Glomerular visceral epithelial cell (primary cell): ENCODE data around the gene IFNL4.
"Not testable (repeated sequence)": the region's sequence is repeated elsewhere in the genome, so short reads cannot be mapped to it uniquely, and the experiment has no call there.

Experiments
- DNase-seq: peaks from one replicate; pipeline ENCODE4 v3.0.0-alpha.2; 2016; ENCODE audit errors: extremely low spot score

Gene IFNL4

DNA sequence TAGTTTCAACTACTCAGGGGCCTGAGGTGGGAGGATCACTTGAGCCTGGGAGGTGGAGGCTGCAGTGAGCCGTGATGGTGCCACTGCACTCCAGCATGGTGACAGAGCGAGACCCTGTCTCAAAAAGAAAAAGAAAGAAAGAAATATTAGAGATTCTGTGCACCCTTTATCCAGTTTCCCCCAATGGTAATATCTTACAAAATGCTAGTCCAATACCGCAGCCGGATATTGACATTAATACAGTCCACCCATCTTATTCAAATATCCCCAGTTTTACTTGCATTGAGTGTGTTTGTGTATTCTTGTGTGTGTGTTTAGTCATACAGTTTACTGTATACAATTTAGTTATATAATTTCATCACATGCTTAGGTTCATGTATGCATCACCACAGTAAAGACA, 8.6 kb upstream of the IFNL4 start:
- DNase-seq, result no peak

- DNase-seq, result no peak
These were observed 6.1 kb upstream of the IFNL4 start for GRCh38 chr19:39254531-39255345.

DNA sequence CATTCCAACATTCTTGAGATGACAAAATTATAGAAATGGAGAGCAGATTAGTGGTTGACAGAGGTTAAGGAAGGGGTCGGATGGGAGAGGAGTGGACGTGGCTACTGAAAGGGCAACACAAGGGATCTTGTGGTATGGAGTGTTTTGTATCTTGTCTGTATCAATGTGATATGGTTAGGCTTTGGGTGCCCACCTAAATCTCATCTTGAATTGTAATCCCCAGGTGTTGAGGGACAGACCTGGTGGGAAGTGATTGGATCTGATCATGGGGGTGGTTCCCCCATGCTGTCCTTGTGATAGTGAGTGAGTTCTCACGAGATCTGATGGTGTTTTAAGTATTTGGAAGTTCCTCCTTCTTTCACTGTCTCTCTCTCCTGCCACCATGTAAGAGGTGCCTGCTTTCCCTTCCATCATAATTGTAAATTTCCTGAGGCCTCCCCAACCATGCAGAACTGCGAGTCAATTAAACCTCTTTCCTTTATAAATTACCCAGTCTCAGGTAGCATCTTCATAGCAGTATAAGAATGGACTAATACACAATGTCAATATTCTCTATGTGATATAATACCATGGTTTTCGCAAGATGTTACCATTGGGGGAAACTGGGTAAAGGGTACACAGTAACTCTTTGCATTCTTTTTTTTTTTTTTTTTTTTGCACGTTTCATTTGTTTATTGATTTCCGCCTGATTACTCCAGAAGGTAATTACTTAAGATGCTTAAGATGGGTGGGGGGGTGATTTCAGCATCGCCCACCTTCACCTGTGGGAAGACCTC, 4.9 kb upstream of the IFNL4 start:
- no peak for DNase-seq

DNA sequence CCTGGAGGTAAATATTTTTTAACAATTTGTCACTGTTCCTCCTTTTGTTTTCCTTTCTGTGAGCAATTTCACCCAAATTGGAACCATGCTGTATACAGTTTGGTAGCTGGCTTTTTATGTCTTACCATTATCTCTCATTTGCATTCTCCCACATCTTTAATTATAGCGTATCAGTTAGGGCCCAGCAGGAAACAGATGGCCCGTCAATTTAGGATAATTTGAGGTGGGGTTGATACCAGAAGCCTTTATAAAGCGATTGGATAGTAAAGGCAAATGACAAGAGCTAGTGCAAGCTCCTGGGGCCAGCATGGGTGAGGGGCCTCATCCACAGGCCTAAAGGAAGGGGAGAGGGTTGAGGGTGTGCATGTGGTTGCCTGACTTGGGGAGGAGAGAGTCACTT, 3.8 kb upstream of the IFNL4 start:
- DNase-seq, result no peak

DNA sequence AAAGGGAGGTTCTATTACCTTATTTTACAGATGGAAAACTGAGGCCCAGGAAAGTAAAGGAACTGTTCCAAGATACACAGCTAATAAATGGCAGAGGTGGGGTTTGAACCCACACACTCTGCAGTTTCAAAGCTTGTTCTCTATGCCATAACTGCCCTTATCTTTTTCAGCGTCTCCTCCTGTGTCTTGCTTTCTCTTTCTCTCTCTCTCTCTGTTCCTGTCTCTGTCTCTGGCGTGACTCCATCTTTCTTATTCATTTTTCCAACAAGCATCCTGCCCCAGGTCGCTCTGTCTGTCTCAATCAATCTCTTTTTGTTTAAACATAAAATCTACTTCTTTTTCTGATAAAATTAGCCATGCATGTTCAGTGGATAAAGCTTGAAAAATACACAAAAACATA, 3.2 kb upstream of the IFNL4 start:
- no peak for DNase-seq

DNA sequence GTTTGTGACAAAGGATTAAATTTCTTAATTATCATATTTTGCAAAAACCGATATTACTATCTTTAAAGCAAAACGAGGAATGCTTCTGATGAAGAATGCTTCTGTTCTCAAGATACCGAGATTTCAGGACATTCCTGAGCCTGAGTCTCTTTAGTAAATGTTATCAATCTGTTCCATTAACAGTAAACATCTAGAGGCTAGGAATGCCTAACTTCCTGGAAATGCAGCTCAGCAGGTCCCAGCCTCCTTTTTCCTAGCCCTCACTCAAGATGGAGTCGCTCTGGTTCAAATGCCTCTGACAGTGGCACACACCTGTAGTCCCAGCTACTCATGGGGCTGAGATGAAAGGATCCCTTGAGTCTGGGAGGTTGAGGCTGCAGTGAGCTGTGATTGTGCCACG, 2.4 kb upstream of the IFNL4 start:
- DNase-seq, result no peak

DNA sequence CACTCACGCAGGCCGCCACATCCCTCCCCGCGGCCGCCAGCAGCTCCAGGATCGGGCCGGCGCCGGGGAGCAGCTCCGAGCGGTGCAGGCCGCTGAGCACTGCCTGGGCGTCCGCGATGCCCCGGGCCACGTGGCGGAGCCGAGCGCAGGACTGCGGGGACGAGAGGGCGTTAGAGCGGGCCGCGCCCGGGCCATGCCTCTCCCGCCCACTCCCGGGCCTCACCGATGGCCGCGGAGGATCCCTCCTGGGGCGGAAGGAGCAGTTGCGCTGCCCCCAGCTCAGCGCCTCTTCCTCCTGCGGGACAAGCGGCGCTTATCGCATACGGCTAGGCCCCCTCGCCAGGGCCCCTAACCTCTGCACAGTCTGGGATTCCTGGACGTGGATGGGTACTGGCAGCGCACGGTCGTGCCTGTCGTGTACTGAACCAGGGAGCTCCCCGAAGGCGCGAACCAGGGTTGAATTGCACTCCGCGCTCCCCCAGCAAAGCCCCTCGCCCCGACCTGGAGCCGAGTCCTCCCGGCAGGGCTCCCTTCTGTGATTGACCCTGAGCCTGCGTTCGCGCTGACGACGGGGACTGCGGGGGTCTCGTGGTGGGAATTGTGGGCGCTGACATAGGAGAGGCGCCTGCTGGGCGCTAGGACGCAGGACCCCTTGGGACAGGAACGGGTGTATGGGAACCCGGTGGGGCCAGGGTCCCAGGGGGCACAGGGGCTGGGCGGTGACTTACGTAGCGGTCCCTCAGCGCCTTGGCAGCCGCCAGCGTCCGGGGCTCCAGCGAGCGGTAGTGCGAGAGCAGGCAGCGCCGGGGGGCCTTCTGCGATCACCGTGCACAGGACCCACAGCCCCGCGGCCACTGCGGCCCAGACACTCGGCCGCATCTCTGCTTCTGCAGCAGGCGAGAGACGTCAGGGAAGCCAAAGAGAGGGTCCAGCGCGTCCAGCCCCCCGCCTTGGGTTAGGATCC, 673 bp downstream of the IFNL4 start:
- DNase-seq, result no peak

DNA sequence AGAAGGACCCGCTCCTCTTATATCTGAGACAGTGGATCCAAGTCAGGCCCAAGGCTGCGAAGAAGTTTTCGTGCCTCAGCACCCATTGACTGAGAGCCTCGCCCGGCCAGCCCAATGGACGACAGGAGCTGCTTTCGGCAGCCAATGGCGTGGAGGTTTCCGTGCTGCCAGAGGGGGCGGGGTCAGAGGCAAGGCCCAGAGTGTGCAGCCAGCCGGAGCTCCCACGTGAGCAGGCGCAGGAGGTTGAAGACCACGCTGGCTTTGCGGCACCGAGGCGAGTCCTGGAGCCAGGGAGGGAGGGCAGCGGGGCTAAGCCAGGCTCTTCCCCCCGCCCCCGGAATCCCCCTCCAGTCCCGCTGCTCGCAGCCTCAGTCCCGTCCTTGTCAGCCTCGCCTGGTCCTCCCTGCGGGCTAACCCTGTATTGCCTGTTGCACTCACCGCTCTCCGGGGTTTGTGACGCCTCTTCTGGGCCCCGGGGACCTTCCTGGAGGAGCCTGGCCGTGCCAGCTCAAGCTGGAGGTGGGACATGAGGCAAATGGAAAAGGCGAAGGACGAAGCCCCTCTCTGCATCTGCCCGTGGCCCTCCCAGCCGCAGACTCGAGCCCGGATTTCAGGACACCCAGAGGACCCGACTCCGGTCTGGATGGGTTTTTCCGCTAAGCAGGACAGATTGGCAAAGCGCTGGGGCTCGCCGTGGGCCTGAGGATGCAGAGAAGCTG, 1.5 kb downstream of the IFNL4 start:
- no peak for DNase-seq

DNA sequence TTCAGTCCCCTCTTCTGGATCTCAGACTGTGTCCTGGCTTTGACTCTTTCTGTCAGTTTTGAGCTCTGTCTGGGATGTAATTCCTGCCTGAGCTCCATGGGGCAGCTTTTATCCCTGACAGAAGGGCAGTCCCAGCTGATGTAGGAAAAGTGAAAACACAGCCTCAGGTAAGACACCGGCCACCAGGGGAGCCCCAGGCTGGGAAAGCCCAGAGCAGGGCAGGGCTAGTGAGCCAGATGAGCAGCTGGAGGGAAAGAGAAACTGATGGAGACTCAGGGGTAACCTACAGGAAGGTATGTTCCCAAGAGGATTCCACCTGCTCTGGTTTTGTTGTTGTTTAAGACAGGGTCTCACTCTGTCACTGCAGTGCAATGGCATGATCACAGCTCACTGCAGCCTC, 3.5 kb downstream of the IFNL4 start:
- not testable (repeated sequence) for DNase-seq

GRCh38 chr19:39244410-39245100, 4.1 kb downstream of the IFNL4 start, which contains the start of gene IFNL3:
Gene IFNL3, minus strand, starts transcription at chr19:39245006. Its CDS starts 39 bp downstream, at chr19:39244967.
- not testable (repeated sequence) for DNase-seq

DNA sequence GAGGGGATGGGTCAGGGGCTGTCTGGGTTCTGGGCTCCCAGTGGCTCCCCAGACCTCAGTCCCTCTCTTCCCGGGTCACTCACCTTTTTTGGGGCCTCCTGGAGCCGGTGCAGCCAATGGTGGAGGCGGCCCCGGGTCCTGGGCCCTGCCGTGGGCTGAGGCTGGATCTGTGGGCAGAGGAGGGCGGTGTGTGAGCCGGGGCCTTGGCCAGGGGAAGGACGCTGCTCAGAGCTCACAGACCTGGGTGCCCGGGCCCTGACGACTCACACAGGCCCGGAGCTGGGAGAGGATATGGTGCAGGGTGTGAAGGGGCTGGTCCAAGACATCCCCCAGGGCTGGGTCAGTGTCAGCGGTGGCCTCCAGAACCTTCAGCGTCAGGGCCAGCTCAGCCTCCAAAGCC, 4.9 kb downstream of the IFNL4 start:
- DNase-seq, result not testable (repeated sequence)

- DNase-seq, result no peak
These were observed 8.2 kb downstream of the IFNL4 start for GRCh38 chr19:39240421-39240820.

DNA sequence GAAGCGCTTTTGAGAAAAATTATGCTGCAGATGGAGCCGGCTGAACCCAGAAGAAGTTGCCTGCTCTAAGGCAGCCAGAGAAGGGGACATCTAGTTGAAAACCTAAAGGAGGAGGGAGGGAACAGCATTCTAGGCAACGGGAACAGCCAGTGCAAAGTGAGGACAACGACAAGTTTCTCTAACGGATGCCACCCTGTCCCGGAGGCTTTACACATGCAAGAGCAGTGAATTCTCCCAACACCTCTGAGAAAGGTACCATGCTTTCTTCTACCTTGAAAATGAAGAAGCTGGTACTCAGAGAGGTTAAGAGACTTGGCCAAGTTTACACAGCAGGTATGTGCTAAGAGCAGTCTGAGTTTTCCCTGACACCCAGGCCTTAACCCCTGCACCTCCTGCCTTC, 9.7 kb downstream of the IFNL4 start:
- no peak for DNase-seq

DNA sequence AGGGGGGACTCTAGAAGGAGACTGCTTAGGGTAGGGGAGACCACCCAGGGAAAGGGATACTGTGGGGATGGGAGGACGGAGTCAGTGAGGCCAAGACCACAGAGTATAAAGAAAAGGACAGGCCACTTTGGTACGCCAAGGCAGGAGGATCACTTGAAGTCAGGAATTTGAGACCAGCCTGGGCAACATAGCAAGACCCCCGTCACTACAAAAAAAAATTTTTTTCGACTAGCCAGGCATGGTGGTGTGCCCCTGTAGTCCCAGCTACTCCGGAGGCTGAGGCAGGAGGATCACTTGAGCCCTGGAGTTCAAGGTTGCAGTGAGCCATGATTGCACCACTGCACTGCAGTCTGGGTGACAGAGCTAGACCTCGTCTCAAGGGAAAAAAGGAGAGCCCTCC, 10.4 kb downstream of the IFNL4 start:
- DNase-seq, result no peak

- DNase-seq, result peak; percentile 35
These were observed 11.2 kb downstream of the IFNL4 start for GRCh38 chr19:39237200-39238184.

DNA sequence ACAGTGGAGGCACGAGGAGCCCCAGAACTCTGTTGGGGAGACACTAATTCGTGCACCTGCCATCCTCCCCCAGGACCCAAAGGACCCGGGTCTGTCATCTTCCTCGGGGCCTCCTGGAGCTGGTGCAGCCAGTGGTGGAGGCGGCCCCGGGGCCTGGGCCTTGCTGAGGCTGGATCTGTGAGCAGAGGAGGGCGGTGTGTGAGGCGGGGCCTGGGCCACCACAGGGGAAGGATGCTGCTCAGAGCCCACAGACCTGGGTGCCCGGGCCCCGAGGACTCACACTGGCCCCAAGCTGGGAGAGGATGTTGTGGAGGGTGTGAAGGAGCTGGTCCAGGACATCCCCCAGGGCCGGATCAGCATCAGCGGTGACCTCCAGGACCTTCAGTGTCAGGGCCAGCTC, 12.1 kb downstream of the IFNL4 start:
- no peak for DNase-seq

- no peak for DNase-seq
These were observed 15.9 kb downstream of the IFNL4 start for GRCh38 chr19:39232708-39233107.

DNA sequence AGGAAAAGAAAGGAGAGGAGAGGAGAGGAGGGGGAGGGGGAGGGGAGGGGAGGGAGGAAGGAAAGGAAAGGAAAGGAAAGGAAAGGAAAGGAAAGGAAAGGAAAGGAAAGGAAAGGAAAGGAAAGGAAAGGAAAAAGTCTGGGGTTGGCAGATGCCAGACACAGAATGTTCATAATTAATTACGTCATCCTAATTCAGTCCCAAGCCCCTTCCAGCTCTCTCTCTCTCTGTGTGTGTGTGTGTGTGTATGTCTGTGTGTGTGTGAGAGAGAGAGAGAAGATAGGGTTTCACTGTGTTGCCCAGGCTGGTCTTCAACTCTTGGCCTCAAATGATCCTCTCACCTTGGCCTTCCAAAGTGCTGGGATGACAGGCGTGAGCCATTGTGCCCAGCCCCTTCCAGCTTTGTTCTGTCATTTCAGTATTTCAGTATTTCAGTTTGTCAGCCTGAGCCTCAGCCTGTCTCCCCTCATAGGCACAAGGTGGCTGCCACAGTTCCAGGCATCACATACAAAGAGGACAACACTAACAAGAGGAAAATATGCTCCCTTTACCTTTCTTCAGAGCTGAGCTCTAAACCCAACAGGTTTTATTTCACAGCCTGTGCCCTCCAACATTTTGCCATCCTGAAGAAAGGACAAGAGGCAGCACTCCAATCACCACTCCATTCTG, 18.4 kb downstream of the IFNL4 start:
- no peak for DNase-seq

DNA sequence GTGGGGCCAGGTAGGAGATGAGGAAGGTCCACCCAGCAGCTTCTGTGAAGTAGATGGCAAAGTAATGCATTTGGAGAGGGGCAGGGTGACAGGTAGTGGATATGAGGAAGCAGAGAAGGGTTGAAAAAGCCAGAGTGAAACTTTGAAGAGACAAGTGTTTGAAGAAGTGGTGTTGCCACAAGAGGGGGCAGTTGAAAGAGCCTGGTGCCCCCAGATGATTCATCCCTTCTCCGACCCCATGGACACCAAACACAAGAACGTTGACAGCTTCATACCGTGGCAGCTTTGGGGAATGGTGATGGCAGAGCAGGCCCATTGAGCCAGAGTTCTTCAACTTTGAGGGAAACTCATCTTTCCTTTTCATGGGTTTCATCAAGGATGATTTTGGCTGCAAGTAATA, 23.7 kb downstream of the IFNL4 start:
- no peak for DNase-seq
